Dermis microvascular lymphatic vessel endothelial cell (primary cell): ENCODE results near the gene MED27. TPM values are rescaled to one million over a fixed set of nuclear protein-coding genes. Genes with fewer than 3 reads are reported as not detected.
"Not testable (repeated sequence)": the region's sequence is repeated elsewhere in the genome, so short reads cannot be mapped to it uniquely, and the experiment has no call there.

ENCODE experiments used
- DNase-seq, 2 donors: peaks; one replicate each; pipeline versions ENCODE4 v3.0.0 to v3.0.0-alpha.2; 2010; ENCODE audit warnings: low read depth in 2 of 2
- total RNA-seq: library from RNA; depleted of rRNA; stranded (reverse); fragments of >200 nt; gene quantifications from 2 replicates; pipeline ENCODE4 v1.2.1, GENCODE V29; 2014

The MED27 gene
- total RNA-seq, 1 donor from 2014 or later = 11.6 TPM

- DNase-seq = peak in 1 of 2 donors; percentile 38
These were observed 59.4 kb downstream of the MED27 start for GRCh38 chr9:132020272-132020671.

- no peak for DNase-seq
These were observed 60.0 kb downstream of the MED27 start for GRCh38 chr9:132019702-132020101.

- no peak for DNase-seq
These were observed 60.7 kb downstream of the MED27 start for GRCh38 chr9:132018957-132019405.

- no peak for DNase-seq
These were observed 63.2 kb downstream of the MED27 start for GRCh38 chr9:132016456-132016855.

GRCh38 chr9:132015866-132016265 is 63.8 kb downstream of the MED27 start:
- no peak for DNase-seq

GRCh38 chr9:132014218-132014805 is 65.4 kb downstream of the MED27 start:
- DNase-seq = no peak

GRCh38 chr9:132012704-132013357 is 66.8 kb downstream of the MED27 start:
- DNase-seq = no peak

GRCh38 chr9:132011896-132012295 is 67.8 kb downstream of the MED27 start:
- no peak for DNase-seq

GRCh38 chr9:132011309-132011708 is 68.4 kb downstream of the MED27 start:
- no peak for DNase-seq

- not testable (repeated sequence) for DNase-seq
These were observed 69.5 kb downstream of the MED27 start for GRCh38 chr9:132010201-132010600.

- DNase-seq = no peak
These were observed 70.5 kb downstream of the MED27 start for GRCh38 chr9:132008855-132009812.

GRCh38 chr9:132008184-132008803 is 71.4 kb downstream of the MED27 start:
- DNase-seq = peak in 1 of 2 donors; percentile 45

GRCh38 chr9:132007371-132008025 is 72.2 kb downstream of the MED27 start:
- no peak for DNase-seq

- no peak for DNase-seq
These were observed 72.8 kb downstream of the MED27 start for GRCh38 chr9:132006677-132007370.

- DNase-seq = no peak
These were observed 73.8 kb downstream of the MED27 start for GRCh38 chr9:132005899-132006298.

- no peak for DNase-seq
These were observed 75.3 kb downstream of the MED27 start for GRCh38 chr9:132004323-132004722.

- no peak for DNase-seq
These were observed 75.8 kb downstream of the MED27 start for GRCh38 chr9:132003896-132004295.

- DNase-seq = no peak
These were observed 76.4 kb downstream of the MED27 start for GRCh38 chr9:132003319-132003704.

- DNase-seq = no peak
These were observed 76.9 kb downstream of the MED27 start for GRCh38 chr9:132002643-132003318.

GRCh38 chr9:132001567-132001966 is 78.1 kb downstream of the MED27 start:
- DNase-seq = no peak
